OCI-LY1 (cell line): ENCODE data around the gene REV3L.

Experiments
- CTCF ChIP-seq: fragments of 200-600 bp; sonication (generic), shearing (Covaris generic); IDR thresholded peaks from 2 replicates; pipeline ENCODE4 v1.5.1; 2017; ENCODE audit warnings: mild to moderate bottlenecking, antibody characterized with exemption, low read length, moderate library complexity, mixed read lengths
- EZH2 ChIP-seq: fragments of 200-600 bp; sonication (generic), shearing (Covaris generic); IDR thresholded peaks from 2 replicates; pipeline ENCODE4 v1.8.0; 2017; ENCODE audit warnings: borderline replicate concordance, mixed run types, mild to moderate bottlenecking, antibody characterized with exemption, low read length, moderate library complexity, mixed read lengths

- TF ChIP-seq EZH2: no peak
- TF ChIP-seq CTCF: no peak
Observed at GRCh38 chr6:111439171-111439570, 43.8 kb downstream of the REV3L start.
